SK-N-SH (cell line): Measurements from ENCODE around the gene RMI2. TPM values are rescaled to one million over a fixed set of nuclear protein-coding genes. Genes with fewer than 3 reads are reported as not detected.

Source experiments
- CTCF ChIA-PET: fragments of 300-600, 350-600 bp; formaldehyde crosslinking; extraction: SDS; loops from one replicate; lab custom pipeline; 2021; lab: Yijun Ruan, JAX
- POLR2A ChIA-PET: fragments of 350-600 bp; sonication (Branson Sonifier 250); formaldehyde crosslinking; extraction: SDS; loops from one replicate; lab custom pipeline; 2020; ENCODE audit warnings: antibody characterized with exemption, inconsistent platforms; lab: Yijun Ruan, JAX
- DNase-seq: peaks from one replicate; pipeline ENCODE4 v3.0.0; 2012
- H2AFZ ChIP-seq: fragments of 200-600 bp; sonication (generic); 2 replicates; pipeline ENCODE4 v1.8.1; 2016; ENCODE audit warnings: antibody characterized with exemption, mild to moderate bottlenecking, low read depth
- H3F3A ChIP-seq: fragments of 200-600 bp; sonication (generic); replicated peaks from 2 replicates; pipeline ENCODE3; 2016; ENCODE audit warnings: antibody characterized with exemption, mild to moderate bottlenecking; ENCODE audit not compliant: insufficient read depth
- H3K27ac ChIP-seq, 2 experiments: fragments of 200-500 bp in 1 of 2; fragments of 200-600 bp in 1 of 2; sonication (Bioruptor generic) in 1 of 2; sonication (generic), shearing (Covaris generic) in 1 of 2; 2 replicates each; pipeline versions ENCODE4 v1.5.1 to v1.6.1; 2014 to 2016; ENCODE audit warnings: low read depth in 2 of 2, inconsistent platforms in 1 of 2, low read length in 1 of 2, mild to moderate bottlenecking in 1 of 2, mixed read lengths in 1 of 2
- H3K27me3 ChIP-seq: fragments of 200-600 bp; sonication (generic), shearing (Covaris generic); 2 replicates; pipeline ENCODE4 v1.6.1; 2016; ENCODE audit warnings: mixed run types; ENCODE audit not compliant: insufficient read depth
- H3K36me3 ChIP-seq, 2 experiments: fragments of 200-500 bp in 1 of 2; fragments of 200-600 bp in 1 of 2; sonication (Bioruptor generic) in 1 of 2; sonication (generic) in 1 of 2; replicated peaks in 1 of 2; 2 replicates each; pipeline versions ENCODE3 to v1.5.1; 2014 to 2016; ENCODE audit warnings: low read length in 1 of 2, mild to moderate bottlenecking in 1 of 2; ENCODE audit not compliant: insufficient read depth in 2 of 2, control insufficient read depth in 1 of 2
- H3K4me1 ChIP-seq, 2 experiments: fragments of 200-500 bp in 1 of 2; fragments of 200-600 bp in 1 of 2; sonication (Bioruptor generic) in 1 of 2; sonication (generic), shearing (Covaris generic) in 1 of 2; 2 replicates each; pipeline versions ENCODE4 v1.5.1 to v1.6.1; 2014 to 2016; ENCODE audit warnings: low read depth in 1 of 2, low read length in 1 of 2, mixed run types in 1 of 2; ENCODE audit not compliant: insufficient read depth in 2 of 2, control insufficient read depth in 1 of 2
- H3K4me2 ChIP-seq: fragments of 200-600 bp; sonication (generic), shearing (Covaris generic); 2 replicates; pipeline ENCODE4 v1.6.1; 2017; ENCODE audit warnings: mixed run types
- H3K4me3 ChIP-seq, 2 experiments: fragments of 200-500 bp in 1 of 2; fragments of 200-600 bp in 1 of 2; sonication (Bioruptor generic) in 1 of 2; sonication (generic), shearing (Covaris generic) in 1 of 2; 2 replicates each; pipeline versions ENCODE4 v1.5.1 to v1.8.1; 2014 to 2016; ENCODE audit warnings: low read depth in 2 of 2, inconsistent platforms in 1 of 2, low read length in 1 of 2, mild to moderate bottlenecking in 1 of 2, mixed read lengths in 1 of 2, moderate library complexity in 1 of 2
- H3K79me2 ChIP-seq: fragments of 200-600 bp; sonication (generic); 2 replicates; pipeline ENCODE4 v1.8.1; 2017; ENCODE audit warnings: mild to moderate bottlenecking; ENCODE audit not compliant: insufficient read depth
- H3K9ac ChIP-seq: fragments of 200-600 bp; sonication (generic); 2 replicates; pipeline ENCODE4 v1.6.1; 2017; ENCODE audit warnings: mixed run types
- H3K9me2 ChIP-seq: fragments of 200-600 bp; sonication (generic); 2 replicates; pipeline ENCODE4 v1.6.1; 2017; ENCODE audit warnings: mixed run types
- H3K9me3 ChIP-seq: fragments of 200-600 bp; sonication (generic); 2 replicates; pipeline ENCODE4 v1.6.1; 2017; ENCODE audit warnings: mixed run types, mild to moderate bottlenecking, moderate library complexity
- H4K20me1 ChIP-seq: fragments of 200-600 bp; sonication (generic); 2 replicates; pipeline ENCODE4 v1.6.1; 2017; ENCODE audit warnings: mild to moderate bottlenecking, mixed run types; ENCODE audit not compliant: insufficient read depth
- CHD2 ChIP-seq: fragments of 150-350 bp; IDR thresholded peaks from 2 replicates; pipeline ENCODE4 v1.6.1; 2018; ENCODE audit warnings: low read length; ENCODE audit not compliant: partially characterized antibody
- CTCF ChIP-seq: fragments of 200-600 bp; sonication (generic); IDR thresholded peaks from 2 replicates; pipeline ENCODE4 v1.6.1; 2017; ENCODE audit warnings: antibody characterized with exemption, mild to moderate bottlenecking, moderate library complexity
- EP300 ChIP-seq, 2 experiments: IDR thresholded peaks; 2 replicates each; pipeline versions ENCODE4 v1.4.0 to v1.6.1; 2012; ENCODE audit warnings: borderline replicate concordance in 1 of 2, low read depth in 1 of 2, low read length in 1 of 2
- MAX ChIP-seq: IDR thresholded peaks from 2 replicates; pipeline ENCODE4 v1.4.0; 2012; ENCODE audit warnings: low read depth
- MEF2A ChIP-seq: IDR thresholded peaks from 2 replicates; pipeline ENCODE4 v1.4.0; 2012; ENCODE audit warnings: low read depth, borderline replicate concordance
- MXI1 ChIP-seq: IDR thresholded peaks from 2 replicates; pipeline ENCODE4 v1.6.1; 2012; ENCODE audit warnings: mild to moderate bottlenecking, low read depth, low read length, improper control_type of control experiment
- POLR2AphosphoS5 ChIP-seq: IDR thresholded peaks from 2 replicates; pipeline ENCODE4 v1.6.1; 2012; ENCODE audit warnings: low read depth, low read length
- RAD21 ChIP-seq: IDR thresholded peaks from 2 replicates; pipeline ENCODE4 v1.6.1; 2012; ENCODE audit warnings: mild to moderate bottlenecking, low read length
- RCOR1 ChIP-seq: fragments of 150-350 bp; IDR thresholded peaks from 2 replicates; pipeline ENCODE4 v1.6.1; 2017; ENCODE audit warnings: antibody characterized with exemption, low read length
- REST ChIP-seq: IDR thresholded peaks from 2 replicates; pipeline ENCODE4 v1.6.1; 2012; ENCODE audit warnings: mild to moderate bottlenecking, low read depth, low read length, moderate library complexity
- TEAD4 ChIP-seq: IDR thresholded peaks from 2 replicates; pipeline ENCODE4 v1.4.0; 2012; ENCODE audit warnings: mild to moderate bottlenecking, borderline replicate concordance; ENCODE audit not compliant: insufficient read depth
- YY1 ChIP-seq: IDR thresholded peaks from 2 replicates; pipeline ENCODE4 v1.4.0; 2012; ENCODE audit warnings: low read depth, mild to moderate bottlenecking
- WGBS: methylation state at CpG from one replicate; pipeline ENCODE4 v1.1.6; 2017; ENCODE audit warnings: low lambda C conversion rate; 5-methylcytosine and 5-hydroxymethylcytosine counted together
- polyA plus RNA-seq, 3 experiments: library from polyadenylated mRNA; depleted of rRNA; stranded (reverse); fragments of >200 nt; gene quantifications; 2 replicates each; pipeline ENCODE4 v1.2.3, GENCODE V29; 2012
- TF ChIP-seq, protein P1 (sequence below): IDR thresholded peaks from 2 replicates; pipeline ENCODE4 v1.4.0; 2012; ENCODE audit warnings: low read depth, borderline replicate concordance

The RMI2 gene
- polyA plus RNA-seq, 1 of the 3 experiments (the other 2 are of a cell fraction) = 8.5 TPM

- TF ChIP-seq RCOR1 (no peak), MXI1 (no peak)
Observed at GRCh38 chr16:11310997-11311561, 34.2 kb upstream of the RMI2 start (continued).

- no peak overlapping the region for H3K4me3 ChIP-seq
- peak overlapping the region in 1 of 2 experiments; percentile 17; a peak in 1 of 4 replicates for H3K27ac ChIP-seq
- no peak overlapping the region; the same call in 1 of the 2 replicates for H2AFZ ChIP-seq
- H3K79me2 ChIP-seq = no peaks in the 10 kb centered on the region
- H3F3A ChIP-seq = no peaks in the 10 kb centered on the region
- peaks cover 0 to 8% of the 10 kb centered on the region in 2 experiments; a peak in 1 of 4 replicates for H3K4me1 ChIP-seq
- no peaks in the 10 kb centered on the region for H3K27me3 ChIP-seq
- no peaks in the 10 kb centered on the region for H4K20me1 ChIP-seq
- peak overlapping the region; percentile 33; the same call in 1 of the 2 replicates for H3K4me2 ChIP-seq
- H3K9me3 ChIP-seq = no peaks in the 10 kb centered on the region
- POLR2A ChIA-PET = no interaction called here
- H3K9ac ChIP-seq = no peak overlapping the region
- WGBS = 69% methylated on average over 8 of the region's 8 CpGs
- CTCF ChIA-PET = interaction anchor here (0.6 to 1.5 kb wide), 2 partner anchors 11 to 14 kb away, joined by 3 read pairs; no protein-coding TSS in a partner anchor
- TF ChIP-seq, protein P1, sequence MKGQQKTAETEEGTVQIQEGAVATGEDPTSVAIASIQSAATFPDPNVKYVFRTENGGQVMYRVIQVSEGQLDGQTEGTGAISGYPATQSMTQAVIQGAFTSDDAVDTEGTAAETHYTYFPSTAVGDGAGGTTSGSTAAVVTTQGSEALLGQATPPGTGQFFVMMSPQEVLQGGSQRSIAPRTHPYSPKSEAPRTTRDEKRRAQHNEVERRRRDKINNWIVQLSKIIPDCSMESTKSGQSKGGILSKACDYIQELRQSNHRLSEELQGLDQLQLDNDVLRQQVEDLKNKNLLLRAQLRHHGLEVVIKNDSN = 0 out of 2 replicates have a peak, but pooled peaks have one; percentile 10
- no peak for TF ChIP-seq YY1
- TF ChIP-seq MAX = 0 out of 2 replicates have a peak, but pooled peaks have one; percentile 19
- no peak for TF ChIP-seq POLR2AphosphoS5
- H3K9me2 ChIP-seq = no peaks in the 10 kb centered on the region
- H3K36me3 ChIP-seq = no peaks in the 10 kb centered on the region
- no peak for DNase-seq
Observed at GRCh38 chr16:11312718-11313492, 32.4 kb upstream of the RMI2 start.

DNA sequence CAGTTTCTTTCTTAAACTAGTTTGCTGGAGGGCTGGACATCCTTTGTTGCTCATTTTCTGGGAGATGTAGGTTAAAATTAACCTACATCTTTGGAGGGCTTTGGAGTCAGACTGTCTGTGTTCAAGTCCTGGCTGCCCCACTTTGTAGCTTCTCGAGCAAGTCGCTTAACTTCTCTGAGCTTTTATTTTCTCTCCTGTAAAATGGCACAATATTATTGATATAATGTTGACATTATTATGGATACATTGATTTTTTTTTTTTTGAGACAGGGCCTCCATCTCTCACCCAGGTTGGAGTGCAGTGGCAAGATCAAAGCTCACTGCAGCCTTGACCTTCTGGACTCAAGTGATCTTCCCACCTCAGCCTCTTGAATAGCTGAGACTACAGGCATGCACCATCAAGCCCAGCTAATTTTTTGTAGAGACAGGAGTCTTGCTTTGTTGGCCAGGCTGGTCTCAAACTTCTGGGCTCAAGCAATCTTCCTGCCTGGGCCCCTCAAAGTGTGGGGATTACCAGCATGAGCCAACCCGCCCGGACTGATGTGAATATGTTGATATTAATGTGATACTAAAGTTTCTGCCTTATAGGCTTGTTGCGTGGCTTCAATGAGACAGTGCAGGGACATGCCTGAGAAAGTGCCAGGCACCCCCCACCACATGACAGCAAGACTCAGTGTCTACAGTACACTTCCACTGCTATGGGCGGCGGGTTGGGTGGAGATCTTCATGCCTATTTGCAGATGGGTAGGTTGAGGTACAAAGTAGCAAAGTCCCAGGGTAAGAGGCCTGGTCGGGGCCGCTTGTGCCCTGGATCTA is 31.6 kb upstream of the RMI2 start:
- Histone ChIP-seq H2AFZ (no peak overlapping the region), H4K20me1 (no peaks in the 10 kb centered on the region), H3K27ac (no peak overlapping the region), H3K4me2 (peak overlapping the region; percentile 33; the same call in 1 of the 2 replicates), H3K9me3 (no peaks in the 10 kb centered on the region), H3F3A (no peaks in the 10 kb centered on the region), H3K79me2 (no peaks in the 10 kb centered on the region), H3K4me1 (peaks cover 0 to 8% of the 10 kb centered on the region in 2 experiments; a peak in 1 of 4 replicates), H3K27me3 (no peaks in the 10 kb centered on the region), H3K4me3 (no peak overlapping the region), H3K36me3 (no peaks in the 10 kb centered on the region), H3K9ac (no peak overlapping the region), H3K9me2 (no peaks in the 10 kb centered on the region)
- ChIA-PET CTCF (interaction anchor here (0.6 kb wide), 1 partner anchor 13 kb away, joined by 3 read pairs; no protein-coding TSS in a partner anchor), POLR2A (no interaction called here)
- DNase-seq = no peak
- WGBS = 90% methylated on average over 7 of the region's 9 CpGs
- TF ChIP-seq RAD21 = no peak
- no peak for TF ChIP-seq TEAD4
- no peak for TF ChIP-seq POLR2AphosphoS5
- no peak for TF ChIP-seq YY1
- no peak for TF ChIP-seq CTCF
- no peak for TF ChIP-seq REST
- no peak for TF ChIP-seq CHD2
- TF ChIP-seq MEF2A = no peak
- no peak for TF ChIP-seq MAX
- TF ChIP-seq EP300 (IDR thresholded peaks at IDR 0.05; ENCODE audit: borderline replicate concordance in 1 of 2, low read depth in 1 of 2, low read length in 1 of 2) = no peak
